GM18868 (cell line): ENCODE data around the gene NSUN4.
"Not testable (repeated sequence)": the region's sequence is repeated elsewhere in the genome, so short reads cannot be mapped to it uniquely, and the experiment has no call there.

Experiments used
- ATAC-seq: cut with Tn5 transposase; IDR thresholded peaks from one replicate; pipeline ENCODE4 v1.9.1; 2021; ENCODE audit warnings: mild to moderate bottlenecking, moderate library complexity; ENCODE audit not compliant: unreplicated experiment

NSUN4 gene

GRCh38 chr1:46364612-46365011 is 24.0 kb downstream of the NSUN4 start:
- no peak for ATAC-seq

- ATAC-seq = not testable (repeated sequence)
Measured at GRCh38 chr1:46365796-46366195, 25.2 kb downstream of the NSUN4 start.

GRCh38 chr1:46367072-46367471 is 26.5 kb downstream of the NSUN4 start:
- no peak for ATAC-seq

GRCh38 chr1:46367701-46368100 is 27.1 kb downstream of the NSUN4 start:
- ATAC-seq = not testable (repeated sequence)

- ATAC-seq = no peak
Measured at GRCh38 chr1:46368791-46369190, 28.2 kb downstream of the NSUN4 start.

GRCh38 chr1:46369542-46370213 is 29.1 kb downstream of the NSUN4 start:
- peak; percentile 17 for ATAC-seq

GRCh38 chr1:46370214-46370633 is 29.6 kb downstream of the NSUN4 start:
- ATAC-seq = peak; percentile 77

- no peak for ATAC-seq
Measured at GRCh38 chr1:46372431-46372830, 31.8 kb downstream of the NSUN4 start.

GRCh38 chr1:46379996-46380395 is 39.4 kb downstream of the NSUN4 start:
- ATAC-seq = no peak

- no peak for ATAC-seq
Measured at GRCh38 chr1:46380508-46380907, 39.9 kb downstream of the NSUN4 start.

GRCh38 chr1:46393510-46393909 is 52.9 kb downstream of the NSUN4 start:
- no peak for ATAC-seq

- ATAC-seq = no peak
Measured at GRCh38 chr1:46394108-46394871, 53.7 kb downstream of the NSUN4 start, which contains the start of gene FAAH. FAAH (plus strand) TSS chr1:46394317; CDS start chr1:46394349, 32 bp downstream.

GRCh38 chr1:46394872-46395465 is 54.4 kb downstream of the NSUN4 start:
- ATAC-seq = no peak

GRCh38 chr1:46396441-46397398 is 56.1 kb downstream of the NSUN4 start:
- no peak for ATAC-seq

- no peak for ATAC-seq
Measured at GRCh38 chr1:46399307-46399706, 58.7 kb downstream of the NSUN4 start.

GRCh38 chr1:46400421-46400820 is 59.8 kb downstream of the NSUN4 start:
- no peak for ATAC-seq

GRCh38 chr1:46401154-46401913 is 60.7 kb downstream of the NSUN4 start:
- ATAC-seq = no peak

- no peak for ATAC-seq
Measured at GRCh38 chr1:46401964-46402626, 61.5 kb downstream of the NSUN4 start.

- ATAC-seq = no peak
Measured at GRCh38 chr1:46403916-46404315, 63.3 kb downstream of the NSUN4 start.
